ENCODE measurements around the gene MCM5.

DNA sequence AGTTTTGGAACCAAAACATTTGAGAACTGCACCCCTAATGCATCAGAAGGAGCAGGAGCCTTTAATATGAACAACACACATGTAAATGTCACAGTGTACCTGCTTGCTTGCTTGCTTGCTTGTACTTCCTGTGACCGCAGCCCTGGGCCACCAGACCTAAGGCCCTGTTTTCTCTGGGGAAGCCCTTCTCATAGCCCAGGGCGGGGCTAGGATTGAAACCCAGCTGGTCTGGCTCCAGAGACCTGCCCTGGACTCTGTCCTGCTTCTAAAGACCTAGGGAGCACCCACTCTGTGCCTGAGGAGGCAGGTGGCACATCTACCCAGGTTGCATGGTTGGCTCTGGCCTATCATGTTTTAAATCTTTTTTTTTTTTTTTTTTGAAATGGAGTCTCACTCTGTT, 7.6 kb upstream of the MCM5 start:
- TF ChIP-seq, protein P1, sequence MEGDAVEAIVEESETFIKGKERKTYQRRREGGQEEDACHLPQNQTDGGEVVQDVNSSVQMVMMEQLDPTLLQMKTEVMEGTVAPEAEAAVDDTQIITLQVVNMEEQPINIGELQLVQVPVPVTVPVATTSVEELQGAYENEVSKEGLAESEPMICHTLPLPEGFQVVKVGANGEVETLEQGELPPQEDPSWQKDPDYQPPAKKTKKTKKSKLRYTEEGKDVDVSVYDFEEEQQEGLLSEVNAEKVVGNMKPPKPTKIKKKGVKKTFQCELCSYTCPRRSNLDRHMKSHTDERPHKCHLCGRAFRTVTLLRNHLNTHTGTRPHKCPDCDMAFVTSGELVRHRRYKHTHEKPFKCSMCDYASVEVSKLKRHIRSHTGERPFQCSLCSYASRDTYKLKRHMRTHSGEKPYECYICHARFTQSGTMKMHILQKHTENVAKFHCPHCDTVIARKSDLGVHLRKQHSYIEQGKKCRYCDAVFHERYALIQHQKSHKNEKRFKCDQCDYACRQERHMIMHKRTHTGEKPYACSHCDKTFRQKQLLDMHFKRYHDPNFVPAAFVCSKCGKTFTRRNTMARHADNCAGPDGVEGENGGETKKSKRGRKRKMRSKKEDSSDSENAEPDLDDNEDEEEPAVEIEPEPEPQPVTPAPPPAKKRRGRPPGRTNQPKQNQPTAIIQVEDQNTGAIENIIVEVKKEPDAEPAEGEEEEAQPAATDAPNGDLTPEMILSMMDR (conservative IDR thresholded peaks at IDR 0.05), result no peak
- no peak for TF ChIP-seq ZFX (IDR thresholded peaks at IDR 0.05)

Measured in C4-2B (cell line).